Measurements from ENCODE around the gene POLL.
A peak's percentile ranks its signal among the peaks of the same experiment; 100 is the strongest.
"Not testable (repeated sequence)": the region's sequence is repeated elsewhere in the genome, so short reads cannot be mapped to it uniquely, and the experiment has no call there.

Gene POLL

GRCh38 chr10:101611096-101611905, 23.2 kb upstream of the POLL start:
- no peak for DNase-seq

- no peak for DNase-seq
These were observed 21.4 kb upstream of the POLL start for GRCh38 chr10:101609481-101609880.

- no peak for DNase-seq
These were observed 19.1 kb upstream of the POLL start for GRCh38 chr10:101607124-101607523.

- DNase-seq = peak; percentile 42
These were observed 14.8 kb upstream of the POLL start for GRCh38 chr10:101602761-101603398.

- DNase-seq = no peak
These were observed 13.5 kb upstream of the POLL start for GRCh38 chr10:101601541-101601940.

GRCh38 chr10:101597091-101597900, 9.2 kb upstream of the POLL start:
- no peak for DNase-seq

- no peak for DNase-seq
These were observed 7.8 kb upstream of the POLL start for GRCh38 chr10:101595591-101596433.

- DNase-seq = not testable (repeated sequence)
These were observed 5.3 kb upstream of the POLL start for GRCh38 chr10:101593331-101593730.

- DNase-seq = no peak
These were observed 822 bp upstream of the POLL start for GRCh38 chr10:101588879-101589278.

- DNase-seq = no peak
These were observed 2.2 kb downstream of the POLL start for GRCh38 chr10:101585841-101586240.

GRCh38 chr10:101580486-101581399, 7.3 kb downstream of the POLL start:
- no peak for DNase-seq

GRCh38 chr10:101579516-101579870, 8.6 kb downstream of the POLL start:
- no peak for DNase-seq

- no peak for DNase-seq
These were observed 9.1 kb downstream of the POLL start for GRCh38 chr10:101578803-101579515.

GRCh38 chr10:101578192-101578591, 9.9 kb downstream of the POLL start:
- no peak for DNase-seq

GRCh38 chr10:101577121-101577871, 10.8 kb downstream of the POLL start:
- no peak for DNase-seq

GRCh38 chr10:101576211-101576863, 11.7 kb downstream of the POLL start:
- no peak for DNase-seq

- DNase-seq = no peak
These were observed 12.4 kb downstream of the POLL start for GRCh38 chr10:101575580-101576210.

- DNase-seq = no peak
These were observed 13.0 kb downstream of the POLL start for GRCh38 chr10:101575091-101575490.

Data from CD4-positive, alpha-beta T cell treated with Interleukin-12 subunit alpha and Interleukin-12 subunit beta, for 1 hour (primary cell).